GM21825 (cell line): ENCODE measurements around the gene SNRPD1.
A peak's percentile ranks its signal among the peaks of the same experiment; 100 is the strongest.
"Not testable (repeated sequence)": the region's sequence is repeated elsewhere in the genome, so short reads cannot be mapped to it uniquely, and the experiment has no call there.

Source experiments
- ATAC-seq: cut with Tn5 transposase; IDR thresholded peaks from one replicate; pipeline ENCODE4 v1.9.1; 2021; ENCODE audit warnings: mild to moderate bottlenecking, moderate library complexity; ENCODE audit not compliant: unreplicated experiment

SNRPD1 gene

DNA sequence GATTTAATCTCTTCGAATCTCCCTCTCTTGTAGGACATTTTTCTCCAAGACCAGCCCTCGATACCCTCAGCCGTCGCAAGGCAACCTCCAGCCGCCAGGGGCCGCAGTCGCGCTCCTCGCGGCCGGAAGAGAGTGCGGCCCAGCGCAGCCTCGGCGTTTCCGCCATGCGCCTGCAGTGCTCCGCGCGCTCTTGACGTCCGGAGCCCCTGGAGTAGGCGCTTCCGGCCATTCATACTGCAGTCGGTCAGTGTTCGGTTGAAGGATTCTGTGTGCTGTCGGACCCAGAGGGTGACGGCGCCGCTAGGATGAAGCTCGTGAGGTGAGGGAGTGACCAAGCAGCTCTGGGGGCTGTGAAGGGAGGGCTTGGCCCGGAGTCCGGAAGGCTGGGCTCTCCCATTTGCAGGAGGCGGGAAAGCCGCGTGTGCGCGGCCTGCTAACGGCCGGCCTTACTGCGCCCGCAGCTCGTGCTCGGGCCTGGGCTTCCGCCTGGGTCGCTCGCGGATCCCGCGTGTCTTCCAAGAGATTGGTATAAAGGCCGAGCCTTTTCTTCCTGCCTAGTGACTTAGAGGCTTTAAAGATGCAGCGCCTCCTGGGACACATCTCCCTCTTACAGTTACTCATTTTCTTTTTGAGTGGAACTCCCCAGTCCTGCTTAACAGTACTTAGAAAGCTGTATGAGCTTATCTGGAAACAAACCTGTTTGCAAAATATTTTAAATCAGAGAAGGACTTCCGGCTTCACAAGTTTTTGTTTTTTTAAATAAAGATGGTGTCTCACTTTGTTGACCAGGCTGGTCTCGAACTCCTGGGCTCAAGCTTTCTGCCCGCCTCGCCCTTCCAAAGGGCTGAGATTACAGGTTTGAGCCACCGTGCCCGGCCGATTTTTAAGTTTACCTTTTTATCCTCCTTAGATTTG, at the start of gene SNRPD1:
SNRPD1 (plus strand) TSS at position 190 of the 915 bp plus-strand sequence; CDS start at position 306, 116 bp downstream.
- peak; percentile 99 for ATAC-seq

GRCh38 chr18:21571772-21572171, 40.3 kb upstream of the SNRPD1 start:
- no peak for ATAC-seq

- no peak for ATAC-seq
Observed at GRCh38 chr18:21575656-21576055, 36.5 kb upstream of the SNRPD1 start.

DNA sequence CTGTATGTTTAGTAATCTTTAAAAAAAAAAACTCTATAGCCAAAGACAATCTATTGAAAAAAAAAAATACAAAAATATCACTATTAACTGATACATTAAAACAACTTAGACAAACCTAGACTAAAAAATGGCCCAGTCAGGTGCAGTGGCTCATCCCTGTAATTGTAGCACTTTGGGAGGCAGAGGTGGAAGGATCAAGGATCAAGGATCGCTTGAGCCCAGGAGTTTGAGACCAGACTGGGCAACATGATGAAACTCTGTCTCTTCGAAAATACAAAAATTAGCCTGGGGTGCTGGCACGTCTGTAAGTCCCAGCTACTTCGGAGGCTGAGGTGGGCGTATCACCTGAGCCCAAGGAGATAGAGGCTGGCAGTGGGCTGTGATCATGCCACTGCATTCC, 27.7 kb upstream of the SNRPD1 start:
- ATAC-seq = no peak

GRCh38 chr18:21592361-21592760, 19.8 kb upstream of the SNRPD1 start:
- not testable (repeated sequence) for ATAC-seq

GRCh38 chr18:21593540-21594257, 18.4 kb upstream of the SNRPD1 start:
- ATAC-seq = no peak

DNA sequence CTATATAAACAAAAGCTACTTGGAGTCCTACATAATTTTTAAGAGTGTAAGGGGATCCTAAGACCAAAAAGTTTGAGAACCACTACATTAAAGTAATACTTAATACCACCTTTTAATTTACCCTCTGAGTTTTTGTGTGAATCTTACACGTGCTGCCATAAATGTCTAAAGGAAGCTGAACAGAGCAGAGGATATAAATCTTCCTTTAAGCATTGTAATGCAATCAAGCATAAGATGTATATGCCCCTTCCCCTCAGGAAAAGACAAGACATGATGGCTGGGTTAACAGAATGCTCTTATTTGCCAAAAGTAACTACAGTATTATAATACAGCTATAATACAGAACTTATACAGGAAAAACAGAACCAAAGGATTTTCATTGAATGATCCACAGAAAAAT, 14.5 kb upstream of the SNRPD1 start:
- no peak for ATAC-seq

DNA sequence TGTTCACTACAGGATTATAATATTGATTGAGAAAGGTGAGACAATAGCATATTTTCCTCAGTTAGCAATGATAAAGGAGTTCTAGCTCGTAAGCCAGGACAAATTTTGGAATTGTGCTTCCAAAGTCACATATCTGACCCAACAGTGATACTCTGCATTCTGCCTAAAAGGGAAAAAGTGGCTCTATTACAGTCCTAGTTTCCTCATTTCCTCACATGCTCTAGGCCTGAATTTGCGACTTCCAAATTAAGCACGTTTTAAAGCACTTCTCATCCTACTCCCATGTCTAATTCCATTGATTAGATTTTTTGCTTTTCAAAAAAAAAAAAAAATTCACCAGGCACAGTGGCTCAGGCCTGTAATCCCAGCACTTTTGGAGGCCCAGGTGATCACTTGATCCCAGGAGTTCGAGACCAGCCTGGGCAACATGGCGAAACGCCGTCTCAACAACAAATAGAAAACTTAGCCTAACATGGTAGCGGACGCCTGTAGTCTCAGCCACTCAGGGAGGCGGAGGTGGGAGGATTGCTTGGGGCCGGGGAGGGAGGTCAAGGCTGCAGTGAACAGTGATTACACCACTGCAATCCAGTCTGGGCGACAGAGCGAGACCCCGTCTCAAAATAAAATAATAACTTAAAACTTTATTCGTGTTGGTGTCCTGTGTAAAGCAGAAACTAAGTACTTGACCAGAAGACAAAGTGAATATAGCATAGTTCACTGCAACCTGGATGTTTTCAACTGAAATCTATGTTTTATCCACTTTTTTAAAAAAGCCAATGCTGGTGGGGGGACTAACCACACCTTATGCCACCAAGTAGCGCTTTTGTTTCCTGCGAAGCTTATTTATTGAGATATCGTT, 13.2 kb upstream of the SNRPD1 start:
- no peak for ATAC-seq

- ATAC-seq = peak; percentile 38
Observed at GRCh38 chr18:21599585-21600525, 12.3 kb upstream of the SNRPD1 start.

DNA sequence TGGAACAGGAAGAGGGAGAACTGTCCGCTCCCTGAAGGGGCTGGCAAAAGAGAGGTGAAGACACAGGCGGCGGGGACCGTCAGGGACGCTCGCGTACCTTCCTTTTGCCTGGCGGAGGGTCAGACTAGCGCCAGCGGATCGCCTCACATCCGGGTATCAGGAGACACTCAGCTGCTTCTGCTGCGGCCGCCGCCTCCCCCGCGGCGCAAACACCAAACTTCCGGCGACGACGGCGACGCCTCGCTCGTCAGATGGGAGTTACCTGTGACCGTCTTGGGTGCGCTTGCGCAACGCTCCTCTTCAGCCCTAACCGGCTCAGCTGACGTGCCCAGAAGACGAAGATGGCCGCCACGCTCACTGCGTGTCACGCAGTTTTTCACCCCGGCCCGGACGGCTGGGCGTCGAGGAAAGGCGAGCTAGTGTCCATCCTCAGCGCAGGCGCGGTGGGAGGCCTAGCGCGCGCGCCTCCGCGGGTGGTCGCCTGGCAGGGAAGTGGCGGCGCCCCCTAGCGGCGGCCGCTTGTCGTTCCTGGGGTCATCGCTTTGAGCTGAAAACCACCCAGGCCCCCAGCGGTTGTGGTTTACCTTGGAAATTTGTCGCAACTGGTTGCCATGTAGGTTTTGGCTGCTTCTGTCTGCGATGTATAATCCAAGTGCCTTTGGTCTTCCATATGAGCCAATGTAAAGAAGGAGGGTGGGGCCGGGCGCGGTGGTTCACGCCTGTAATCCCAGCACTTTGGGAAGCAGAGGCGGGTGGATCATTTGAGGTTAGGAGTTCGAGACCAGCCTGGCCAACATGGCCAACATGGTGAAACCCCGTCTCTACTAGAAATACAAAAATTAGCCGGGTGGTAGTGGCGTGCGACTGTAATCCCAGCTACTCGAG, 11.3 kb upstream of the SNRPD1 start, which contains the start of gene ESCO1:
ESCO1 (minus strand) TSS at position 179 of the 885 bp plus-strand sequence. CDS start 25,861 bp downstream, outside the sequence.
- ATAC-seq = peak; percentile 83

- ATAC-seq = no peak
Observed at GRCh38 chr18:21602299-21602587, 9.9 kb upstream of the SNRPD1 start.

GRCh38 chr18:21604671-21605070, 7.4 kb upstream of the SNRPD1 start:
- no peak for ATAC-seq

DNA sequence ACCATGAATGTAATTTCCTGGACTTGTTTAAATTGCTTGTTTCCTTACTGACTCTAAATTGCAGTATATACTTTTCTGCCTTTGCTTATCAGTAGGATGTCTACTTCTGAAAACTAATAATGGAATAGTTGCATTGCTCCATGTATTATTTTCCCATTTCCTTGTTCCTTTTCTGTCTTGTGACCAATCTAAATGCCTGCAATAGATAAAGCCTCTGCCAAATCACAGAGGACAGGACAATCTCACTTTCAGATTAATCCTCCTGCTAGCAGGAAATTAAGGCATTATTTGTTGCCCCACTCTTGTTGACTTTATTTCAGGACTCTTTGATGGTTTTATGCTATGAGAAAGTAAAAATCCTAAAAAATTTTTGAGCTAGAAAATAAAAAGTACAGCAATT, 6.9 kb upstream of the SNRPD1 start:
- no peak for ATAC-seq

DNA sequence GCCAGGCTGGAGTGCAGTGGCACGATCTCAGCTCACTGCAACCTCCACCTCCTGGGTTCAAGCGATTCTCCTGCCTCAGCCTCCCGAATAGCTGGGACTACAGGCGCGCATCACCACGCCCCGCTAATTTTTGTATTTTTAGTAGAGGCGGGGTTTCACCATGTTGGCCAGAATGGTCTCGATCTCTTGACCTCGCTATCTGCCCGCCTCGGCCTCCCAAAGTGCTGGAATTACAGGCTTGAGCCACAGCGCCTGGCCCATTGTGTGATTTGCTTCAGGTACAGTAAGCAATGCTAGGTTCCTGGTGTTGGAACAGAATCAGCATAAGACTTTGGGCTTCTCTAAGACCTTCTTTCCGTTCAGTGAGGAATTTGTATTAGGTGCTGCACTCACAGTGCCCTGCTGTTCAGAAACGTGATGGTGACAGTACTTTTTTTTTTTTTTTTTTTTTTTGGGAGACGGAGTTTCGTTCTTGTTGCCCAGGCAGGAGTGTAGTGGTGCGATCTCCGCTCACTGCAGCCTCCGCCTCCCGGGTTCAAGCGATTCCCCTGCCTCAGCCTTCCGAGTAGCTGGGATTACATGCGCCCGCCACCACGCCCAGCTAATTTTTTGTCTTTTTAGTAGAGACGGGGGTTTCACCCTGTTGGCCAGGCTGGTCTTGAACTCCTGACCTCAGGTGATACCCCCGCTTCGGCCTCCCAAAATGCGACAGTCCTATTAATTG, 551 bp upstream of the SNRPD1 start:
- not testable (repeated sequence) for ATAC-seq

GRCh38 chr18:21621640-21622039, 9.5 kb downstream of the SNRPD1 start:
- not testable (repeated sequence) for ATAC-seq

GRCh38 chr18:21629089-21629832, 17.1 kb downstream of the SNRPD1 start:
- ATAC-seq = peak; percentile 88

- no peak for ATAC-seq
Observed at GRCh38 chr18:21632393-21632792, 20.3 kb downstream of the SNRPD1 start.
